Measurements from ENCODE around the gene FEM1C.
"Not testable (repeated sequence)": the region's sequence is repeated elsewhere in the genome, so short reads cannot be mapped to it uniquely, and the experiment has no call there.

FEM1C gene

GRCh38 chr5:115520191-115520590 is 24.4 kb downstream of the FEM1C start:
- no peak for DNase-seq (ENCODE audit: low read depth)

GRCh38 chr5:115516372-115516771 is 28.2 kb downstream of the FEM1C start:
- DNase-seq (ENCODE audit: low read depth): no peak

GRCh38 chr5:115514220-115514619 is 30.4 kb downstream of the FEM1C start:
- DNase-seq (ENCODE audit: low read depth): no peak

- no peak for DNase-seq (ENCODE audit: low read depth)
Measured at GRCh38 chr5:115511632-115512031, 32.9 kb downstream of the FEM1C start.

GRCh38 chr5:115510145-115510645 is 34.4 kb downstream of the FEM1C start:
- no peak for DNase-seq (ENCODE audit: low read depth)

GRCh38 chr5:115509547-115509946 is 35.0 kb downstream of the FEM1C start:
- DNase-seq (ENCODE audit: low read depth): no peak

GRCh38 chr5:115507681-115508080 is 36.9 kb downstream of the FEM1C start:
- no peak for DNase-seq (ENCODE audit: low read depth)

- DNase-seq (ENCODE audit: low read depth): no peak
Measured at GRCh38 chr5:115503420-115503819, 41.2 kb downstream of the FEM1C start.

- no peak for DNase-seq (ENCODE audit: low read depth)
Measured at GRCh38 chr5:115501464-115502210, 42.9 kb downstream of the FEM1C start.

GRCh38 chr5:115500225-115500624 is 44.4 kb downstream of the FEM1C start:
- DNase-seq (ENCODE audit: low read depth): no peak

GRCh38 chr5:115496936-115497576 is 47.5 kb downstream of the FEM1C start:
- DNase-seq (ENCODE audit: low read depth): no peak

GRCh38 chr5:115494570-115495289 is 49.8 kb downstream of the FEM1C start:
- DNase-seq (ENCODE audit: low read depth): no peak

- no peak for DNase-seq (ENCODE audit: low read depth)
Measured at GRCh38 chr5:115490596-115490995, 54.0 kb downstream of the FEM1C start.

- no peak for DNase-seq (ENCODE audit: low read depth)
Measured at GRCh38 chr5:115489733-115490132, 54.8 kb downstream of the FEM1C start.

GRCh38 chr5:115487756-115488155 is 56.8 kb downstream of the FEM1C start:
- DNase-seq (ENCODE audit: low read depth): no peak

GRCh38 chr5:115487168-115487567 is 57.4 kb downstream of the FEM1C start:
- no peak for DNase-seq (ENCODE audit: low read depth)

GRCh38 chr5:115486728-115487127 is 57.8 kb downstream of the FEM1C start:
- no peak for DNase-seq (ENCODE audit: low read depth)

- no peak for DNase-seq (ENCODE audit: low read depth)
Measured at GRCh38 chr5:115484368-115484767, 60.2 kb downstream of the FEM1C start.

GRCh38 chr5:115480900-115481299 is 63.7 kb downstream of the FEM1C start:
- DNase-seq (ENCODE audit: low read depth): no peak

- DNase-seq (ENCODE audit: low read depth): no peak
Measured at GRCh38 chr5:115480271-115480670, 64.3 kb downstream of the FEM1C start.

GRCh38 chr5:115479166-115479873 is 65.3 kb downstream of the FEM1C start:
- not testable (repeated sequence) for DNase-seq (ENCODE audit: low read depth)

GRCh38 chr5:115478281-115478680 is 66.3 kb downstream of the FEM1C start:
- no peak for DNase-seq (ENCODE audit: low read depth)
